ENCODE data around the gene POU2F2. TPM values are rescaled to one million over a fixed set of nuclear protein-coding genes. Genes with fewer than 3 reads are reported as not detected.

POU2F2 gene
- total and polyA plus RNA-seq, 9 of the 15 experiments (the other 6 are each of a cell fraction or from before 2014, with no cell fraction given): 0.03 to 0.68 (median 0.14) TPM

- TF ChIP-seq, protein P1, sequence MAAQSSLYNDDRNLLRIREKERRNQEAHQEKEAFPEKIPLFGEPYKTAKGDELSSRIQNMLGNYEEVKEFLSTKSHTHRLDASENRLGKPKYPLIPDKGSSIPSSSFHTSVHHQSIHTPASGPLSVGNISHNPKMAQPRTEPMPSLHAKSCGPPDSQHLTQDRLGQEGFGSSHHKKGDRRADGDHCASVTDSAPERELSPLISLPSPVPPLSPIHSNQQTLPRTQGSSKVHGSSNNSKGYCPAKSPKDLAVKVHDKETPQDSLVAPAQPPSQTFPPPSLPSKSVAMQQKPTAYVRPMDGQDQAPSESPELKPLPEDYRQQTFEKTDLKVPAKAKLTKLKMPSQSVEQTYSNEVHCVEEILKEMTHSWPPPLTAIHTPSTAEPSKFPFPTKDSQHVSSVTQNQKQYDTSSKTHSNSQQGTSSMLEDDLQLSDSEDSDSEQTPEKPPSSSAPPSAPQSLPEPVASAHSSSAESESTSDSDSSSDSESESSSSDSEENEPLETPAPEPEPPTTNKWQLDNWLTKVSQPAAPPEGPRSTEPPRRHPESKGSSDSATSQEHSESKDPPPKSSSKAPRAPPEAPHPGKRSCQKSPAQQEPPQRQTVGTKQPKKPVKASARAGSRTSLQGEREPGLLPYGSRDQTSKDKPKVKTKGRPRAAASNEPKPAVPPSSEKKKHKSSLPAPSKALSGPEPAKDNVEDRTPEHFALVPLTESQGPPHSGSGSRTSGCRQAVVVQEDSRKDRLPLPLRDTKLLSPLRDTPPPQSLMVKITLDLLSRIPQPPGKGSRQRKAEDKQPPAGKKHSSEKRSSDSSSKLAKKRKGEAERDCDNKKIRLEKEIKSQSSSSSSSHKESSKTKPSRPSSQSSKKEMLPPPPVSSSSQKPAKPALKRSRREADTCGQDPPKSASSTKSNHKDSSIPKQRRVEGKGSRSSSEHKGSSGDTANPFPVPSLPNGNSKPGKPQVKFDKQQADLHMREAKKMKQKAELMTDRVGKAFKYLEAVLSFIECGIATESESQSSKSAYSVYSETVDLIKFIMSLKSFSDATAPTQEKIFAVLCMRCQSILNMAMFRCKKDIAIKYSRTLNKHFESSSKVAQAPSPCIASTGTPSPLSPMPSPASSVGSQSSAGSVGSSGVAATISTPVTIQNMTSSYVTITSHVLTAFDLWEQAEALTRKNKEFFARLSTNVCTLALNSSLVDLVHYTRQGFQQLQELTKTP (IDR thresholded peaks at IDR 0.05; ENCODE audit: low read depth in 1 of 2, partially characterized antibody in 2 of 2): peak in 1 of 2 experiments; percentile 76
- no peak for TF ChIP-seq TFAM (CRISPR knock-in tag; conservative IDR thresholded peaks at IDR 0.05)
- no peak for TF ChIP-seq FOXP1 (CRISPR knock-in tag; IDR thresholded peaks at IDR 0.05)
- TF ChIP-seq, protein P2, sequence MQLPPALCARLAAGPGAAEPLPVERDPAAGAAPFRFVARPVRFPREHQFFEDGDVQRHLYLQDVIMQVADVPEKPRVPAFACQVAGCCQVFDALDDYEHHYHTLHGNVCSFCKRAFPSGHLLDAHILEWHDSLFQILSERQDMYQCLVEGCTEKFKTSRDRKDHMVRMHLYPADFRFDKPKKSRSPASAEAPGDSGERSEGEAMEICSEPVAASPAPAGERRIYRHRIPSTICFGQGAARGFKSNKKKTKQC (CRISPR knock-in tag; IDR thresholded peaks at IDR 0.05): peak; percentile 59
- TF ChIP-seq REST (IDR thresholded peaks at IDR 0.05; ENCODE audit: borderline replicate concordance): peak; percentile 99
- peak; percentile 95 for TF ChIP-seq REST (CRISPR knock-in tag; IDR thresholded peaks at IDR 0.05; ENCODE audit: low read depth)
- 0 out of 2 replicates have a peak, but pooled peaks have one; percentile 52 for TF ChIP-seq PRMT5 (CRISPR knock-in tag; IDR thresholded peaks at IDR 0.05)
- TF ChIP-seq NCOA1 (IDR thresholded peaks at IDR 0.05; ENCODE audit: low read depth): peak; percentile 42; the same call in 1 of the 2 replicates
- TF ChIP-seq, protein P3, sequence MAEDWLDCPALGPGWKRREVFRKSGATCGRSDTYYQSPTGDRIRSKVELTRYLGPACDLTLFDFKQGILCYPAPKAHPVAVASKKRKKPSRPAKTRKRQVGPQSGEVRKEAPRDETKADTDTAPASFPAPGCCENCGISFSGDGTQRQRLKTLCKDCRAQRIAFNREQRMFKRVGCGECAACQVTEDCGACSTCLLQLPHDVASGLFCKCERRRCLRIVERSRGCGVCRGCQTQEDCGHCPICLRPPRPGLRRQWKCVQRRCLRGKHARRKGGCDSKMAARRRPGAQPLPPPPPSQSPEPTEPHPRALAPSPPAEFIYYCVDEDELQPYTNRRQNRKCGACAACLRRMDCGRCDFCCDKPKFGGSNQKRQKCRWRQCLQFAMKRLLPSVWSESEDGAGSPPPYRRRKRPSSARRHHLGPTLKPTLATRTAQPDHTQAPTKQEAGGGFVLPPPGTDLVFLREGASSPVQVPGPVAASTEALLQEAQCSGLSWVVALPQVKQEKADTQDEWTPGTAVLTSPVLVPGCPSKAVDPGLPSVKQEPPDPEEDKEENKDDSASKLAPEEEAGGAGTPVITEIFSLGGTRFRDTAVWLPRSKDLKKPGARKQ (CRISPR knock-in tag; IDR thresholded peaks at IDR 0.05): no peak
- TF ChIP-seq SMARCE1 (IDR thresholded peaks at IDR 0.05): no peak
- TF ChIP-seq NCOA2 (IDR thresholded peaks at IDR 0.05; ENCODE audit: partially characterized antibody in 2 of 2): no peak
- TF ChIP-seq KAT2B (IDR thresholded peaks at IDR 0.05; ENCODE audit: low read depth, low read length): no peak
Measured at GRCh38 chr19:42143341-42144234, 11.3 kb upstream of the POU2F2 start (continued).

Data from K562 (cell line).